Hepatocyte (in vitro differentiated cells): ENCODE data around the gene ENTR1. TPM values are rescaled to one million over a fixed set of nuclear protein-coding genes. Genes with fewer than 3 reads are reported as not detected.

ENCODE experiments used
- DNase-seq: peaks from one replicate; pipeline ENCODE4 v3.0.0-alpha.2; 2016; ENCODE audit warnings: low spot score
- H2AFZ ChIP-seq: fragments of 200-600 bp; sonication (generic); 2 replicates; pipeline ENCODE4 v1.6.0; 2016; ENCODE audit warnings: antibody characterized with exemption, mild to moderate bottlenecking
- H3K27ac ChIP-seq: fragments of 200-600 bp; sonication (generic); 2 replicates; pipeline ENCODE4 v1.5.1; 2016; ENCODE audit warnings: mild to moderate bottlenecking
- H3K27me3 ChIP-seq: fragments of 200-600 bp; sonication (generic); 2 replicates; pipeline ENCODE4 v1.6.1; 2016
- H3K36me3 ChIP-seq: fragments of 200-600 bp; sonication (generic); replicated peaks from 2 replicates; pipeline ENCODE4 v1.5.1; 2016; ENCODE audit warnings: low read depth; ENCODE audit not compliant: insufficient read depth
- H3K4me1 ChIP-seq: fragments of 200-600 bp; sonication (generic); 2 replicates; pipeline ENCODE4 v1.5.1; 2016; ENCODE audit warnings: mild to moderate bottlenecking, moderate library complexity; ENCODE audit not compliant: insufficient read depth
- H3K4me2 ChIP-seq: fragments of 200-600 bp; sonication (generic); 2 replicates; pipeline ENCODE4 v1.6.0; 2016
- H3K4me3 ChIP-seq: fragments of 200-600 bp; sonication (generic); 2 replicates; pipeline ENCODE4 v1.5.1; 2016; ENCODE audit warnings: mild to moderate bottlenecking
- H3K79me2 ChIP-seq: fragments of 200-600 bp; sonication (generic); 2 replicates; pipeline ENCODE4 v1.6.0; 2017; ENCODE audit warnings: mild to moderate bottlenecking
- H3K9me2 ChIP-seq: fragments of 200-600 bp; sonication (generic); replicated peaks from 2 replicates; pipeline ENCODE4 v1.6.0; 2017; ENCODE audit warnings: mild to moderate bottlenecking; ENCODE audit not compliant: insufficient read depth
- H3K9me3 ChIP-seq: fragments of 200-600 bp; sonication (generic); 2 replicates; pipeline ENCODE4 v1.5.1; 2016; ENCODE audit warnings: low read depth, mild to moderate bottlenecking
- H4K20me1 ChIP-seq: fragments of 200-600 bp; sonication (generic); 2 replicates; pipeline ENCODE4 v1.6.0; 2016; ENCODE audit warnings: mild to moderate bottlenecking; ENCODE audit not compliant: insufficient read depth, poor library complexity, severe bottlenecking
- EZH2 ChIP-seq: fragments of 200-600 bp; sonication (generic); IDR thresholded peaks from 2 replicates; pipeline ENCODE4 v1.6.1; 2016; ENCODE audit warnings: antibody characterized with exemption, mild to moderate bottlenecking, borderline replicate concordance
- EZH2phosphoT487 ChIP-seq: fragments of 200-600 bp; sonication (generic); IDR thresholded peaks from one replicate; pipeline ENCODE4 v1.6.1; 2018; ENCODE audit warnings: antibody characterized with exemption, mild to moderate bottlenecking, low read depth, moderate library complexity; ENCODE audit not compliant: unreplicated experiment, severe bottlenecking
- WGBS: methylation state at CpG from one replicate; pipeline ENCODE4 v1.1.6; 2016; ENCODE audit warnings: low lambda C conversion rate; ENCODE audit errors: missing lambda C conversion rate; 5-methylcytosine and 5-hydroxymethylcytosine counted together
- polyA plus RNA-seq: library from polyadenylated mRNA; unstranded; fragments of >200 nt; fragmentation: Nextera tagmentation; extraction: Ambion mirVana; gene quantifications from 2 replicates; pipeline ENCODE4 v1.2.1, GENCODE V29; 2016
- total RNA-seq: library from RNA; depleted of rRNA; stranded (reverse); fragments of >200 nt; gene quantifications from 2 replicates; pipeline ENCODE4 v1.2.3, GENCODE V29; 2014
- TF ChIP-seq, protein P1 (sequence below): fragments of 200-600 bp; sonication (generic); IDR thresholded peaks from 2 replicates; pipeline ENCODE4 v1.5.1; 2016; ENCODE audit warnings: antibody characterized with exemption, mild to moderate bottlenecking; ENCODE audit not compliant: poor library complexity

Gene ENTR1
- total and polyA plus RNA-seq, 2 experiments from 2014 or later = 33.5 to 50.1 TPM

DNA sequence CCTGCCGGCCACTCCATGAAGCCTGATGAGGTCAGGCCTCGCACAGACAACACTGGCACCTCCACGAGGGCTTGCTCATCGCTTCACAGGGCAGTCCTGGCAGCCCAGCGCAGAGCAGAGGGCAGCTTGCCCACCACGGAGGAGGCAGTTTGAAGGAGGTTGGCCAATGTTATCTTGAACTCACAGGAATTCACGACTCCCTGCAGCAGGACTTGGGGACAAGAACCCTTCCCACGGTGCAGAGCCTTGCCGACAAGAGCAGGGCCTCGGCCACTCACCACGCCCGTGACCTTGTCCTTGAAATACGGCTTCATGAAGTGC lies 15.4 kb downstream of the ENTR1 start:
- no peak overlapping the region for H3K4me3 ChIP-seq
- H3K9me2 ChIP-seq = no peaks in the 10 kb centered on the region
- no peaks in the 10 kb centered on the region for H3K9me3 ChIP-seq
- no peaks in the 10 kb centered on the region for H4K20me1 ChIP-seq
- DNase-seq = no peak
- H3K36me3 ChIP-seq = no peaks in the 10 kb centered on the region
- peaks cover 27% of the 10 kb centered on the region for H3K79me2 ChIP-seq
- no peaks in the 10 kb centered on the region for H3K27me3 ChIP-seq
- no peak overlapping the region for H3K4me2 ChIP-seq
- TF ChIP-seq, protein P1, sequence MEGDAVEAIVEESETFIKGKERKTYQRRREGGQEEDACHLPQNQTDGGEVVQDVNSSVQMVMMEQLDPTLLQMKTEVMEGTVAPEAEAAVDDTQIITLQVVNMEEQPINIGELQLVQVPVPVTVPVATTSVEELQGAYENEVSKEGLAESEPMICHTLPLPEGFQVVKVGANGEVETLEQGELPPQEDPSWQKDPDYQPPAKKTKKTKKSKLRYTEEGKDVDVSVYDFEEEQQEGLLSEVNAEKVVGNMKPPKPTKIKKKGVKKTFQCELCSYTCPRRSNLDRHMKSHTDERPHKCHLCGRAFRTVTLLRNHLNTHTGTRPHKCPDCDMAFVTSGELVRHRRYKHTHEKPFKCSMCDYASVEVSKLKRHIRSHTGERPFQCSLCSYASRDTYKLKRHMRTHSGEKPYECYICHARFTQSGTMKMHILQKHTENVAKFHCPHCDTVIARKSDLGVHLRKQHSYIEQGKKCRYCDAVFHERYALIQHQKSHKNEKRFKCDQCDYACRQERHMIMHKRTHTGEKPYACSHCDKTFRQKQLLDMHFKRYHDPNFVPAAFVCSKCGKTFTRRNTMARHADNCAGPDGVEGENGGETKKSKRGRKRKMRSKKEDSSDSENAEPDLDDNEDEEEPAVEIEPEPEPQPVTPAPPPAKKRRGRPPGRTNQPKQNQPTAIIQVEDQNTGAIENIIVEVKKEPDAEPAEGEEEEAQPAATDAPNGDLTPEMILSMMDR = no peak
- TF ChIP-seq EZH2 = no peak
- TF ChIP-seq EZH2phosphoT487 = no peak
- peaks cover 7% of the 10 kb centered on the region for H3K4me1 ChIP-seq
- no peak overlapping the region for H3K27ac ChIP-seq
- H2AFZ ChIP-seq = no peak overlapping the region
- WGBS = 94% methylated on average over 13 of the region's 13 CpGs

DNA sequence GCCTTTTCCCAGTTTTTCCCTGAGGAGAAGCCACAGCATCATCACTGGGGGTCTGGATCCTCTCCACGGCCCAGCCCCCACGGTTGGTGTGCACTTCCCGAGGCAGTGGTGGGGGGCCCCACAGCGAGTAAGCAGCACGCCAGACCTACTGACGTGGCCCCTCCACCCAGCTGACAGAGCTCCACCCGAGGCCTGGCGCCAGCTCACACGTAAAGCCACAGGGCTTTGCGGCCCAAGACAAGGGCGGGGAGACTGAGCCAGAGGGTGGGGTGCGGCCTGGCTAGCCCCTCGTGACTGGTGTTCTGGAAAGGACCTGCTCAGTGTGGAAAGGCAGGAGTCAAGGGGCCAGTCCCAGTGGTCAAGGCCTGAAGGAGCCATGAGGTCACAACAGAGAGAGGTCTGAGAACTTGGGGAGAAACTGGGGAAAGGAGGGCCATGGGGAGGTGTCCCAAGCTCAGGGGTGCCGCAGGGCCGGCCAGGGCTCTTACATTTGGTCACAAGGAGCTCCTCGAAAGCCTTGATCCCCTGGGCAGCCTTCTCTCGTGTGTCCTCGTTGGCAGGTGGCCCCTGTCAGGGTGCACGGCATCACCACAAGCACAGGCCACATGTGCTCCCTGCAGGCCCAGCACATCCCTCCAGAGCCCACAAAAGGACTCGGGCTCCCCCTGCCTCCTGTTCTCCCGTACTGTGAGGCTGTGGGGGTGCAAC lies 15.9 kb downstream of the ENTR1 start:
- H3K9me3 ChIP-seq = no peaks in the 10 kb centered on the region
- no peaks in the 10 kb centered on the region for H3K9me2 ChIP-seq
- H3K4me2 ChIP-seq = no peak overlapping the region
- H4K20me1 ChIP-seq = no peaks in the 10 kb centered on the region
- DNase-seq = no peak
- no peak for TF ChIP-seq EZH2
- no peak for TF ChIP-seq EZH2phosphoT487
- TF ChIP-seq, protein P1 = no peak
- no peak overlapping the region for H3K4me3 ChIP-seq
- H3K27ac ChIP-seq = no peak overlapping the region
- WGBS = 93% methylated on average over 21 of the region's 21 CpGs
- H3K79me2 ChIP-seq = peaks cover 22% of the 10 kb centered on the region
- H3K4me1 ChIP-seq = peaks cover 7% of the 10 kb centered on the region
- no peaks in the 10 kb centered on the region for H3K36me3 ChIP-seq
- no peak overlapping the region for H2AFZ ChIP-seq
- no peaks in the 10 kb centered on the region for H3K27me3 ChIP-seq

DNA sequence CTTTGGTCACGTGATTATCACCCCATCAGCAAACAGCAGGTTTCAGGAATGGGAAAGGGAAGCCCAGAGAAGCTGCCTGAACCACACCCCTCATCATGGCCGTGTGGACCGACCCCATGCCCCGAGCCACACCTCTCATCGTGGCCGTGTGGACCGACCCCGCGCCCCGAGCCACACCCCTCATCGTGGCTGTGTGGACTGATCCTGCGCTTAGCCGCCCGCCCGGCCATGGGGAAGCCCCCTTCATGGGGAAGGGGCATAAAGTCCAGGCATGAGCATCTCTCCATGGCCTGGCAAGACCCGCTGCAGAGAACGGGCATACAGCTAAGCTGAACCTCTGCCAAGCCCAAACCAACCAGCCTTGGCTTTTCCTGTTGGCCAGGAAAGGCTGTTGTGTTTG lies 16.9 kb downstream of the ENTR1 start:
- H3K9me3 ChIP-seq = no peaks in the 10 kb centered on the region
- peaks cover 13% of the 10 kb centered on the region for H3K79me2 ChIP-seq
- H4K20me1 ChIP-seq = no peaks in the 10 kb centered on the region
- peaks cover 2% of the 10 kb centered on the region for H3K4me1 ChIP-seq
- no peak overlapping the region for H3K4me3 ChIP-seq
- no peak overlapping the region for H3K27ac ChIP-seq
- WGBS = 97% methylated on average over 17 of the region's 17 CpGs
- TF ChIP-seq EZH2 (no peak), EZH2phosphoT487 (no peak)
- TF ChIP-seq, protein P1 = no peak
- no peaks in the 10 kb centered on the region for H3K27me3 ChIP-seq
- H3K9me2 ChIP-seq = no peaks in the 10 kb centered on the region
- no peaks in the 10 kb centered on the region for H3K36me3 ChIP-seq
- H3K4me2 ChIP-seq = no peak overlapping the region
- DNase-seq = no peak
- H2AFZ ChIP-seq = no peak overlapping the region
